Caco-2 (cell line): Measurements from ENCODE around the gene CDHR1. TPM values are rescaled to one million over a fixed set of nuclear protein-coding genes. Genes with fewer than 3 reads are reported as not detected.
"Not testable (repeated sequence)": the region's sequence is repeated elsewhere in the genome, so short reads cannot be mapped to it uniquely, and the experiment has no call there.

ENCODE experiments used
- BruUV-seq: library from RNA; stranded (reverse); fragments of 400-500 nt; replicated peaks from 2 replicates; lab custom pipeline; 2021; lab: Mats Ljungman, UMichigan
- CTCF ChIA-PET: fragments of 300-600 bp; sonication (Branson Sonifier 250); formaldehyde crosslinking; loops from one replicate; lab custom pipeline; 2022; ENCODE audit warnings: antibody characterized with exemption; lab: Charles Lee
- POLR2A ChIA-PET: fragments of 300-600 bp; sonication (Branson Sonifier 250); formaldehyde crosslinking; loops from one replicate; lab custom pipeline; 2022; ENCODE audit warnings: antibody characterized with exemption; lab: Charles Lee
- DNase-seq, 2 experiments: peaks; one replicate each; pipeline versions ENCODE4 v3.0.0 to v3.0.0-alpha.2; 2020 to 2022
- H3K27me3 ChIP-seq: replicated peaks from 2 replicates; pipeline ENCODE4 v1.6.0; 2011; ENCODE audit warnings: low read length; ENCODE audit not compliant: control insufficient read depth, insufficient read depth
- H3K36me3 ChIP-seq: 2 replicates; pipeline ENCODE4 v1.5.1; 2011; ENCODE audit warnings: low read length; ENCODE audit not compliant: control insufficient read depth, insufficient read depth
- H3K4me1 ChIP-seq: fragments of 250-450 bp; sonication (Bioruptor Pico); 2 replicates; pipeline ENCODE4 v1.5.1; 2020; ENCODE audit warnings: mild to moderate bottlenecking
- H3K4me3 ChIP-seq: 2 replicates; pipeline ENCODE4 v1.5.1; 2011; ENCODE audit warnings: low read depth, mild to moderate bottlenecking, control low read depth, low read length
- H3K9me3 ChIP-seq: fragments of 250-450 bp; sonication (Bioruptor Pico); 2 replicates; pipeline ENCODE4 v1.5.1; 2020; ENCODE audit warnings: mild to moderate bottlenecking, moderate library complexity
- H3K27ac Mint-ChIP-seq: one replicate; pipeline ENCODE4 v1.8.0; 2022; ENCODE audit warnings: mixed read lengths; ENCODE audit not compliant: unreplicated experiment
- H3K27me3 Mint-ChIP-seq: one replicate; pipeline ENCODE4 v1.8.0; 2022; ENCODE audit warnings: mixed read lengths; ENCODE audit not compliant: insufficient read depth, unreplicated experiment
- H3K36me3 Mint-ChIP-seq: one replicate; pipeline ENCODE4 v1.8.0; 2022; ENCODE audit warnings: mild to moderate bottlenecking, mixed read lengths; ENCODE audit not compliant: insufficient read depth, unreplicated experiment
- H3K4me1 Mint-ChIP-seq: one replicate; pipeline ENCODE4 v1.8.0; 2022; ENCODE audit warnings: low read depth, mixed read lengths; ENCODE audit not compliant: unreplicated experiment
- H3K4me3 Mint-ChIP-seq: one replicate; pipeline ENCODE4 v1.8.0; 2022; ENCODE audit warnings: mild to moderate bottlenecking, moderate library complexity, mixed read lengths; ENCODE audit not compliant: unreplicated experiment
- H3K9me3 Mint-ChIP-seq: one replicate; pipeline ENCODE4 v1.8.0; 2022; ENCODE audit warnings: mixed read lengths; ENCODE audit not compliant: unreplicated experiment
- CTCF ChIP-seq, 2 experiments: fragments of 200-600 bp in 1 of 2; IDR thresholded peaks; 1 replicate in 1 of 2; 2 replicates in 1 of 2; pipeline versions ENCODE4 v1.5.1 to v1.8.0; 2011 to 2022; ENCODE audit warnings: antibody characterized with exemption in 1 of 2, control low read depth in 1 of 2, inconsistent platforms in 1 of 2, low read depth in 1 of 2, low read length in 1 of 2, mild to moderate bottlenecking in 1 of 2, moderate library complexity in 1 of 2; ENCODE audit not compliant: insufficient read depth in 1 of 2, severe bottlenecking in 1 of 2, unreplicated experiment in 1 of 2
- intact Hi-C: fragments of 100-400 bp; cut with micrococcal nuclease; formaldehyde crosslinking; loops from one replicate; pipeline ENCODE4 v1.10.0; 2022; ENCODE audit not compliant: unreplicated experiment
- total RNA-seq: library from RNA; stranded (reverse); gene quantifications from 2 replicates; pipeline ENCODE4 v1.2.3, GENCODE V29; 2022

The CDHR1 gene
- total RNA-seq, 1 experiment from 2014 or later: not detected

GRCh38 chr10:84177541-84178141, 16.7 kb upstream of the CDHR1 start:
- Histone ChIP-seq H3K36me3 (no peaks in the 10 kb centered on the region), H3K4me3 (no peak overlapping the region), H3K9me3 (no peaks in the 10 kb centered on the region), H3K4me1 (no peaks in the 10 kb centered on the region), H3K27me3 (no peaks in the 10 kb centered on the region)
- Mint-ChIP-seq H3K36me3 (no peaks in the 10 kb centered on the region), H3K4me1 (no peaks in the 10 kb centered on the region), H3K4me3 (no peak overlapping the region), H3K9me3 (no peaks in the 10 kb centered on the region), H3K27me3 (no peaks in the 10 kb centered on the region), H3K27ac (no peak overlapping the region)
- POLR2A ChIA-PET: no interaction called here
- intact Hi-C loops: no loop called here
- BruUV-seq: no TSS peak
- no peak for DNase-seq
- no peak for TF ChIP-seq CTCF (IDR thresholded peaks at IDR 0.05; ENCODE audit: insufficient read depth in 1 of 2, low read depth in 1 of 2, low read length in 1 of 2, severe bottlenecking in 1 of 2, unreplicated experiment in 1 of 2)
- CTCF ChIA-PET: no interaction called here

DNA sequence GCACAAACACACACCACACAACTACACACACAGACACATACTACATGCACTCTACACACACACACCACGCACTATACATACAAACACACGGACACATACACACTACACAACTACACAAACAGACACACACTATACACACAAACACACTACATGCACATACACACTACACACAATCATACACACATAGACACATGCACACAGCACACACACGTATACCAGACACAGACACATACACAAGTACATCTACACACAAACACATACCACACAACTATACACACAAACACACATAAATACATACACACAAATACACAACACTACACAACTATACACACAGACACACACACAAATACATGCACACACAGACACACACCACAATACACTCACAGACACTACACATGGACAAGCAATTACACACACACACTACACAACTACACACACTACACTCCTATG, 16.2 kb upstream of the CDHR1 start:
- H3K4me3 ChIP-seq: no peak overlapping the region
- TF ChIP-seq CTCF (IDR thresholded peaks at IDR 0.05; ENCODE audit: insufficient read depth in 1 of 2, low read depth in 1 of 2, low read length in 1 of 2, severe bottlenecking in 1 of 2, unreplicated experiment in 1 of 2): no peak
- CTCF ChIA-PET: no interaction called here
- H3K36me3 Mint-ChIP-seq: no peaks in the 10 kb centered on the region
- POLR2A ChIA-PET: no interaction called here
- no peaks in the 10 kb centered on the region for H3K27me3 ChIP-seq
- no TSS peak for BruUV-seq
- no peak overlapping the region for H3K27ac Mint-ChIP-seq
- no peaks in the 10 kb centered on the region for H3K4me1 ChIP-seq
- DNase-seq: no peak
- no peaks in the 10 kb centered on the region for H3K4me1 Mint-ChIP-seq
- no peaks in the 10 kb centered on the region for H3K9me3 Mint-ChIP-seq
- intact Hi-C loops: no loop called here
- H3K36me3 ChIP-seq: no peaks in the 10 kb centered on the region
- no peak overlapping the region for H3K4me3 Mint-ChIP-seq
- no peaks in the 10 kb centered on the region for H3K27me3 Mint-ChIP-seq
- H3K9me3 ChIP-seq: no peaks in the 10 kb centered on the region

DNA sequence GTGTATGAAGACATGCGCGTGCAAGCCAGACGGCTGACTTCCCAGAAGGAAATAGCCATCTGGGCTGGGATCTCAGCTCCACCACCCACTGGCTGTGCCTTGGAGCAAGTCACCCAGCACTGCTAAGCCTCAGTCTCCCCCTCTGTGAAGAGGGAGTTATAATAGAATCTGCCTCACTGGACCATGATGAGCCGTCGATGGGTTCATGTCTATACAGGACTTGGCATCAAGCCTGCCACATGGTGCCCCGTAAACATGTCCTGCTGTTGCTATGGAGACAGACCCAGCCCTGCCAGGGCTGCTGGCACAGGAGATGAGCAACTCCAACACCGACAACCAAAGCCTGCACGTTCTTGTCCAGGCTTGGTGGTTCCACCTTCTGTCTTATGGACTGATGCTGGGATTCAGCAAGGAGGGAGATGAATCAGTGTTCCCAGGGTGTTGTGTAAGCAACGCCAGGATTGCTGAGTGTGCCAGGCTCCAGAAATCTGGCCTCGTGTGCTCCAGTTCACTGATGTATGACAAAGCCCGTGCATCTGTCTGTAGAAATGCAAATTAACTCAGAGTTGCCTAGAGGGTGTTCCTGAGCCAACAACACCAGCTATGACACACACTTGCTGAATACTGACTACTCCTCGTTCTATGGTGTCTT, 15.2 kb upstream of the CDHR1 start:
- Histone ChIP-seq H3K27me3 (no peaks in the 10 kb centered on the region), H3K36me3 (no peaks in the 10 kb centered on the region), H3K9me3 (no peaks in the 10 kb centered on the region), H3K4me3 (no peak overlapping the region), H3K4me1 (no peaks in the 10 kb centered on the region)
- DNase-seq: no peak
- no TSS peak for BruUV-seq
- H3K4me3 Mint-ChIP-seq: no peak overlapping the region
- intact Hi-C loops: no loop called here
- H3K27ac Mint-ChIP-seq: no peak overlapping the region
- no peaks in the 10 kb centered on the region for H3K36me3 Mint-ChIP-seq
- H3K4me1 Mint-ChIP-seq: no peaks in the 10 kb centered on the region
- CTCF ChIA-PET: no interaction called here
- POLR2A ChIA-PET: no interaction called here
- no peak for TF ChIP-seq CTCF (IDR thresholded peaks at IDR 0.05; ENCODE audit: insufficient read depth in 1 of 2, low read depth in 1 of 2, low read length in 1 of 2, severe bottlenecking in 1 of 2, unreplicated experiment in 1 of 2)
- H3K27me3 Mint-ChIP-seq: no peaks in the 10 kb centered on the region
- no peaks in the 10 kb centered on the region for H3K9me3 Mint-ChIP-seq

DNA sequence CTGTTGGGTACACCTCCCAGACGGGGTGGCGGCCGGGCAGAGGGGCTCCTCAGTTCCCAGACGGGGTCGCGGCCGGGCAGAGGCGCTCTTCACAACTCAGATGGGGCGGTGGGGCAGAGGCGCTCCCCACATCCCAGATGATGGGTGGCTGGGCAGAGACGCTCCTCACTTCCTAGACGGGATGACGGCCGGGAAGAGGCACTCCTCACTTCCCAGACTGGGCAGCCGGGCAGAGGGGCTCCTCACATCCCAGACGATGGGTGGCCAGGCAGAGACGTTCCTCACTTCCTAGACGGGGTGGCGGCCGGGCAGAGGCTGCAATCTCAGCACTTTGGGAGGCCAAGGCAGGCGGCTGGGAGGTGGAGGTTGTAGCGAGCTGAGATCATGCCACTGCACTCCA, 14.0 kb upstream of the CDHR1 start:
- intact Hi-C loops, H3K4me3 Mint-ChIP-seq, DNase-seq, H3K36me3 ChIP-seq, POLR2A ChIA-PET, H3K9me3 ChIP-seq, CTCF ChIA-PET, H3K36me3 Mint-ChIP-seq, H3K4me1 Mint-ChIP-seq, H3K9me3 Mint-ChIP-seq, BruUV-seq, H3K27ac Mint-ChIP-seq, H3K27me3 Mint-ChIP-seq, H3K27me3 ChIP-seq, H3K4me1 ChIP-seq, H3K4me3 ChIP-seq: not testable (repeated sequence)
